Lower leg skin (tissue), 4 donors: Measurements from ENCODE around the gene HSPH1. TPM values are rescaled to one million over a fixed set of nuclear protein-coding genes. Genes with fewer than 3 reads are reported as not detected.

Experiments
- DNase-seq, 2 donors: peaks; one replicate each; pipeline ENCODE4 v3.0.0-alpha.2; 2019; ENCODE audit warnings: low spot score in 2 of 2
- H3K4me3 ChIP-seq: fragments of 200-600 bp; sonication (generic); 2 replicates; pipeline ENCODE4 v1.5.1; 2017; ENCODE audit warnings: mild to moderate bottlenecking, low read depth; ENCODE audit not compliant: poor library complexity, severe bottlenecking
- CTCF ChIP-seq, 3 donors: fragments of 450-650 bp; IDR thresholded peaks; one replicate each; pipeline ENCODE4 v1.5.1; 2016; ENCODE audit warnings: antibody characterized with exemption in 3 of 3, mild to moderate bottlenecking in 3 of 3, moderate library complexity in 2 of 3
- POLR2A ChIP-seq, 2 donors: fragments of 450-650 bp; IDR thresholded peaks; one replicate each; pipeline ENCODE4 v1.6.1; 2016 to 2017; ENCODE audit warnings: antibody characterized with exemption in 2 of 2, mild to moderate bottlenecking in 1 of 2, moderate library complexity in 1 of 2
- WGBS, 2 donors: methylation state at CpG; one replicate each; pipeline ENCODE4 v1.1.5; 2018; 5-methylcytosine and 5-hydroxymethylcytosine counted together
- intact Hi-C: fragments of 100-400 bp; cut with DNase I; formaldehyde crosslinking; loops from one replicate; pipeline ENCODE4 v1.15.0; 2023; ENCODE audit warnings: low total_unique reads
- total RNA-seq, 4 donors: library from RNA; depleted of rRNA; stranded (reverse); fragments of >200 nt; gene quantifications; one replicate each; pipeline ENCODE4 v1.1.0, GENCODE V29; 2016

HSPH1 gene
- total RNA-seq, 4 donors from 2014 or later, result 21.6 to 29.3 (median 24.9) TPM

GRCh38 chr13:31172535-31172934 is 10.8 kb upstream of the HSPH1 start:
- WGBS, 2 donors, result 53 to 65% methylated on average over 2 of the region's 2 CpGs
- TF ChIP-seq CTCF (IDR thresholded peaks at IDR 0.05), result peak in 1 of 3 donors; percentile 11
- TF ChIP-seq POLR2A (IDR thresholded peaks at IDR 0.05), result no peak
- intact Hi-C loops, result no loop called here
- H3K4me3 ChIP-seq, result no peak overlapping the region
- DNase-seq, result no peak

GRCh38 chr13:31172001-31172400 is 10.3 kb upstream of the HSPH1 start:
- TF ChIP-seq CTCF (IDR thresholded peaks at IDR 0.05) (no peak), POLR2A (IDR thresholded peaks at IDR 0.05) (no peak)
- intact Hi-C loops, result no loop called here
- WGBS, 2 donors, result 83 to 86% methylated on average over 3 of the region's 3 CpGs
- no peak for DNase-seq
- no peak overlapping the region for H3K4me3 ChIP-seq

GRCh38 chr13:31168736-31169135 is 7.0 kb upstream of the HSPH1 start:
- no peak for DNase-seq
- TF ChIP-seq CTCF (IDR thresholded peaks at IDR 0.05) (no peak), POLR2A (IDR thresholded peaks at IDR 0.05) (no peak)
- intact Hi-C loops, result no loop called here
- WGBS, 2 donors, result 70 to 82% methylated on average over 11 of the region's 11 CpGs
- H3K4me3 ChIP-seq, result no peak overlapping the region

GRCh38 chr13:31168166-31168565 is 6.5 kb upstream of the HSPH1 start:
- intact Hi-C loops, result no loop called here
- WGBS, 2 donors, result 38 to 44% methylated on average over 2 of the region's 2 CpGs
- no peak overlapping the region for H3K4me3 ChIP-seq
- no peak for DNase-seq
- TF ChIP-seq POLR2A (IDR thresholded peaks at IDR 0.05) (no peak), CTCF (IDR thresholded peaks at IDR 0.05) (no peak)

GRCh38 chr13:31167490-31167889 is 5.8 kb upstream of the HSPH1 start:
- no peak overlapping the region for H3K4me3 ChIP-seq
- DNase-seq, result no peak
- TF ChIP-seq CTCF (IDR thresholded peaks at IDR 0.05) (no peak), POLR2A (IDR thresholded peaks at IDR 0.05) (no peak)
- intact Hi-C loops, result no loop called here

- WGBS, 2 donors, result 77 to 79% methylated on average over 3 of the region's 3 CpGs
- no peak for DNase-seq
- intact Hi-C loops, result no loop called here
- TF ChIP-seq CTCF (IDR thresholded peaks at IDR 0.05), result no peak
- no peak overlapping the region for H3K4me3 ChIP-seq
Measured at GRCh38 chr13:31166591-31166990, 4.9 kb upstream of the HSPH1 start.
